Large intestine (tissue), 3 donors: ENCODE results near the gene DLGAP4. TPM values are rescaled to one million over a fixed set of nuclear protein-coding genes. Genes with fewer than 3 reads are reported as not detected.
A peak's percentile ranks its signal among the peaks of the same experiment; 100 is the strongest.

Experiments
- DNase-seq, 2 donors: peaks; one replicate each; pipeline versions ENCODE4 v3.0.0 to v3.0.0-alpha.2; 2013
- H3K27ac ChIP-seq: one replicate; pipeline ENCODE4 v1.5.1; 2013; ENCODE audit warnings: low read length
- H3K27me3 ChIP-seq: 2 replicates; pipeline ENCODE4 v1.6.1; 2013; ENCODE audit warnings: low read length; ENCODE audit not compliant: control insufficient read depth, insufficient read depth
- H3K36me3 ChIP-seq: 2 replicates; pipeline ENCODE4 v1.6.1; 2013; ENCODE audit warnings: low read length; ENCODE audit not compliant: control insufficient read depth, insufficient read depth
- H3K4me1 ChIP-seq: one replicate; pipeline ENCODE4 v1.6.1; 2013; ENCODE audit warnings: low read length; ENCODE audit not compliant: control insufficient read depth, insufficient read depth
- H3K4me3 ChIP-seq: one replicate; pipeline ENCODE4 v1.5.1; 2013; ENCODE audit warnings: low read length
- H3K9me3 ChIP-seq: one replicate; pipeline ENCODE4 v1.6.1; 2013; ENCODE audit warnings: mild to moderate bottlenecking, low read depth, low read length, moderate library complexity; ENCODE audit not compliant: control insufficient read depth
- WGBS: methylation state at CpG from one replicate; pipeline ENCODE4 v1.1.5; 2013; ENCODE audit warnings: low lambda C conversion rate; ENCODE audit not compliant: insufficient coverage; 5-methylcytosine and 5-hydroxymethylcytosine counted together
- polyA plus RNA-seq: library from polyadenylated mRNA; unstranded; fragments of 120-200 nt; gene quantifications from one replicate; pipeline ENCODE4 v1.2.1, GENCODE V29; 2013

Gene DLGAP4
- polyA plus RNA-seq, 1 donor, result 43.1 TPM

DNA sequence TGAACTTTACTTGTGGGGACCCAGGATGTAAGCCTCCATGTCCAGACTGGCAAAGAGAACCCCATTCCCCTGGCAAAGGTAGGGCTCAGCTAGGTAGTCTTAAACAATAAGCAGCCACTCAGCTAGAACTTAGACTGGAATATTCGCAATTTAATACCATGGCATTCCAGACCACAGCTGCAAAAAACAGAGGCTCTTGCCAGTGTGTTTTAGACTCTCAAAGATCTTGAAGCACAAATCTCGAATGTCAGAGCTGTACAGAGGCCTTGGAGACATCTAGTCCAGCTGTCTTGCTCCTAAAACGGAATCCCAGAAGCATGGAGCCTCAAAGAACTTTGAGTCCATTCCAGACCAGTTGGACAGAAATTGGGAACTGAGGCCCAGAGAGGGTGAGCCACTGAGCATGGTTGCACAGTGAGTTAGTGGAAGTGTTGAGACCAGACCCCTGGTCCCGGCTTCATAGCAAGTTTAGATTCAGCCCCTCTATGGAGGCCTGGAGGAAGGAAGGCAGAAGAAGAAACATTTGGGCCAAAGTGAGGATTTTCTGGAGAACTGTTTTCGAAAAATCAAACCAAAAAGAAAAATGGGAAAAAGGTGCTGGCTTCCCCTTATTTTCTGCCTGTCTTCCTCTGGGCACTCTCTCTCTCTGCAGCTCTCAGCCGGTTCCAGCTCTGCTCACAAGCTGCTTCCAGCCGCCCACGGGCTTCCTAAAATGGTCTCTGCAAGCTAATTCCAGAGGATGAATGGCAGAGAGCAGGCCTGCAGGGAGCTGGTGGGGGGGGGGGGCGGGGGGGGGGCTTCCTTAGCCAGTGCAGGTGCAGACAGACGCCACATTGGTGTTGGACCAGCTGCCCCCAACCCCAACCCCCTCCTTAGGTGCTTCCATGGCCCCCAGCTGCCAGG lies 37.4 kb upstream of the DLGAP4 start:
- Histone ChIP-seq H3K36me3 (no peaks in the 10 kb centered on the region), H3K27ac (no peak overlapping the region), H3K4me3 (no peak overlapping the region), H3K27me3 (no peaks in the 10 kb centered on the region), H3K9me3 (no peaks in the 10 kb centered on the region), H3K4me1 (no peaks in the 10 kb centered on the region)
- WGBS, result 100% methylated on average over 1 of the region's 10 CpGs
- DNase-seq, result no peak

DNA sequence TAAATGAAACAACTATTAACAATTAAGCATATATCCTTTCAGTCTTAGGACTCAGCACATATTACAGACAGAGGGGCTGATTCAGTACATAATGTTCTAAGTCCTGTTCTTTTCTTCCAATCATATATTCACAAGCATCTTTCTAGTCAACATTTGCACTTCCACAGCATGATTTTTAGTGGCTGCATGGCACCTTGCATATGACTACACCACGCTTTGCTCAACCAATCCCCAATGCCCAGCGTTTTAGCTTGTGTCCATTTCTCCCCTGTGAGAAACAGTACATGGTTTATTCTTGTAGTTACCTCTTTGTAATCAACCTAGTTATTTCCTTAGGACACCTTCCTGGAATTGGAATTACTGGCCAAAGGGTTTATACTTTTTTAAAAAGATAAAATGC lies 36.6 kb upstream of the DLGAP4 start:
- no peak overlapping the region for H3K4me3 ChIP-seq
- no peaks in the 10 kb centered on the region for H3K4me1 ChIP-seq
- no CpG with 5 or more reads among the region's 2 CpGs for WGBS
- no peaks in the 10 kb centered on the region for H3K9me3 ChIP-seq
- peaks cover 6% of the 10 kb centered on the region for H3K27me3 ChIP-seq
- DNase-seq, result no peak
- no peak overlapping the region for H3K27ac ChIP-seq
- no peaks in the 10 kb centered on the region for H3K36me3 ChIP-seq

GRCh38 chr20:36270744-36271638 lies 35.1 kb upstream of the DLGAP4 start:
- Histone ChIP-seq H3K36me3 (no peaks in the 10 kb centered on the region), H3K4me3 (no peak overlapping the region), H3K27ac (no peak overlapping the region), H3K9me3 (no peaks in the 10 kb centered on the region), H3K4me1 (no peaks in the 10 kb centered on the region), H3K27me3 (peaks cover 10% of the 10 kb centered on the region)
- WGBS, result no CpG with 5 or more reads among the region's 20 CpGs
- peak in 1 of 2 donors; percentile 8 for DNase-seq

GRCh38 chr20:36271639-36272546 lies 34.2 kb upstream of the DLGAP4 start:
- Histone ChIP-seq H3K27me3 (peaks cover 10% of the 10 kb centered on the region), H3K4me3 (no peak overlapping the region), H3K4me1 (no peaks in the 10 kb centered on the region), H3K9me3 (no peaks in the 10 kb centered on the region), H3K36me3 (no peaks in the 10 kb centered on the region), H3K27ac (no peak overlapping the region)
- no CpG with 5 or more reads among the region's 21 CpGs for WGBS
- DNase-seq, result no peak

DNA sequence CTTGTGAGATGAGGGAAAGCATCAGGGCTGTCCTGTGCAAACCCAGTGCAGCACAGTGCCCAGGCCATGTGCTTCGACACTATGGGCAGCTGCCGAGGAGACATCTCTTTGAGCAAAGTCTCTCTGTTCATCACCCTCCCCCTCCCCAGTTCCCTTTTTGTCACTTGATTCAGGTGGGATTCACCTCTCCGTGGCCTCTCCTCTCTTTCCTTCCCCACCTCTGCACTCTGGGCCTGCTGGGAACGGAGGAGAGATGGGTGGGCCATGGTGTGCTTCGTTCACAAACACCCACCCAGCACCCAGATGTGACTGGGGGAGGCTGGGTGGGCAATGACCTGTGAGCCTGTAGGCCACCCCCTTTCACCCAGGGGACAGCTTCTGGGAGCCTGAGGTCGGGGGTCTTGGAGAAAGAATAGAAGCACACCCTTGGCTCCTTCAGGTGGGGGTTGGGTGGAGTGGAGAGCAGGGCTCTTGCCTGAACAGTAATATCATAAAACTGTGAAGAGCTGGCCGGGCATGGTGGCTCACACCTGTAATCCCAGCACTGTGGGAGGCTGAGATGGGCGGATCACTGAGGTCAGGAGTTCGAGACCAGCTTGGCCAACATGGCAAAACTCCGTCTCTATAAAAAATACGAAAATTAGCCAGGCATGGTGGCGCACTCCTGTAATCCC lies 33.5 kb upstream of the DLGAP4 start:
- DNase-seq, result no peak
- Histone ChIP-seq H3K4me1 (no peaks in the 10 kb centered on the region), H3K36me3 (no peaks in the 10 kb centered on the region), H3K27me3 (peaks cover 10% of the 10 kb centered on the region), H3K4me3 (no peak overlapping the region), H3K9me3 (no peaks in the 10 kb centered on the region), H3K27ac (no peak overlapping the region)
- no CpG with 5 or more reads among the region's 12 CpGs for WGBS

GRCh38 chr20:36273414-36274180 lies 32.5 kb upstream of the DLGAP4 start:
- Histone ChIP-seq H3K36me3 (no peaks in the 10 kb centered on the region), H3K4me1 (no peaks in the 10 kb centered on the region), H3K9me3 (no peaks in the 10 kb centered on the region), H3K27me3 (peaks cover 10% of the 10 kb centered on the region), H3K4me3 (no peak overlapping the region), H3K27ac (no peak overlapping the region)
- DNase-seq, result no peak
- WGBS, result no CpG with 5 or more reads among the region's 12 CpGs

- H3K9me3 ChIP-seq, result no peaks in the 10 kb centered on the region
- H3K4me1 ChIP-seq, result no peaks in the 10 kb centered on the region
- peaks cover 11% of the 10 kb centered on the region for H3K27me3 ChIP-seq
- H3K36me3 ChIP-seq, result no peaks in the 10 kb centered on the region
- H3K4me3 ChIP-seq, result no peak overlapping the region
- H3K27ac ChIP-seq, result no peak overlapping the region
- no CpG with 5 or more reads among the region's 20 CpGs for WGBS
- DNase-seq, result no peak
Measured at GRCh38 chr20:36274181-36274841, 31.8 kb upstream of the DLGAP4 start.

GRCh38 chr20:36275011-36275410 lies 31.1 kb upstream of the DLGAP4 start:
- H3K4me1 ChIP-seq, result no peaks in the 10 kb centered on the region
- no CpG with 5 or more reads among the region's 5 CpGs for WGBS
- H3K27me3 ChIP-seq, result peaks cover 12% of the 10 kb centered on the region
- H3K27ac ChIP-seq, result no peak overlapping the region
- no peak overlapping the region for H3K4me3 ChIP-seq
- no peak for DNase-seq
- no peaks in the 10 kb centered on the region for H3K9me3 ChIP-seq
- H3K36me3 ChIP-seq, result no peaks in the 10 kb centered on the region
